Esophagus muscularis mucosa (tissue), 3 donors: ENCODE results near the gene LHX4.

Experiments used
- CTCF ChIP-seq, 3 experiments: fragments of 200-600 bp in 2 of 3; fragments of 450-650 bp in 1 of 3; sonication (generic) in 2 of 3; IDR thresholded peaks; one replicate each; pipeline ENCODE4 v1.5.1; 2017 to 2019; ENCODE audit warnings: antibody characterized with exemption in 3 of 3, mild to moderate bottlenecking in 2 of 3, moderate library complexity in 1 of 3
- POLR2AphosphoS5 ChIP-seq, 2 donors: sonication (generic); formaldehyde crosslinking; IDR thresholded peaks; one replicate each; pipeline ENCODE4 v1.6.1; 2017; ENCODE audit warnings: antibody characterized with exemption in 2 of 2

- TF ChIP-seq CTCF (IDR thresholded peaks at IDR 0.05) (no peak), POLR2AphosphoS5 (IDR thresholded peaks at IDR 0.05) (no peak)
Measured at GRCh38 chr1:180246579-180246978, 16.5 kb downstream of the LHX4 start.
